ENCODE measurements around the gene OPCML.

The OPCML gene

GRCh38 chr11:132844956-132845696, 687.2 kb downstream of the OPCML start:
- Histone ChIP-seq H2AK5ac (ENCODE audit: low read depth, low read length) (no peak overlapping the region), H3K4me3 (ENCODE audit: low read length in 2 of 2) (no peak overlapping the region), H3K4me1 (ENCODE audit: control insufficient read depth in 2 of 2, insufficient read depth in 1 of 2, low read depth in 1 of 2, low read length in 2 of 2) (no peaks in the 10 kb centered on the region), H4K91ac (ENCODE audit: low read depth, low read length, poor library complexity) (no peak overlapping the region), H2AFZ (ENCODE audit: low read length) (no peak overlapping the region), H4K8ac (ENCODE audit: low read depth, low read length) (no peak overlapping the region), H3K9me3 (replicated peaks in 1 of 2; ENCODE audit: control insufficient read depth in 2 of 2, insufficient read depth in 1 of 2, low read depth in 1 of 2, low read length in 2 of 2) (no peaks in the 10 kb centered on the region), H3K27me3 (ENCODE audit: control insufficient read depth in 3 of 3, insufficient read depth in 3 of 3, low read depth in 1 of 3, low read length in 3 of 3) (no peaks in the 10 kb centered on the region), H2BK12ac (ENCODE audit: low read length) (no peak overlapping the region), H3K36me3 (replicated peaks in 1 of 2; ENCODE audit: control insufficient read depth in 2 of 2, insufficient read depth in 2 of 2, low read length in 2 of 2) (no peaks in the 10 kb centered on the region), H3K14ac (ENCODE audit: low read length) (no peak overlapping the region), H3K4me2 (ENCODE audit: insufficient read depth, low read length, poor library complexity, severe bottlenecking) (no peak overlapping the region), H3K79me1 (ENCODE audit: low read depth, low read length) (no peaks in the 10 kb centered on the region), H2BK120ac (ENCODE audit: low read depth, low read length) (no peak overlapping the region), H3K4ac (ENCODE audit: low read length) (no peak overlapping the region), H3K9ac (ENCODE audit: low read depth, low read length, poor library complexity) (no peak overlapping the region), H3K23ac (ENCODE audit: low read depth, low read length, poor library complexity) (no peak overlapping the region), H2BK15ac (ENCODE audit: low read length) (no peak overlapping the region), H3K18ac (ENCODE audit: low read length) (no peak overlapping the region), H2BK5ac (ENCODE audit: low read length) (no peak overlapping the region), H3K27ac (replicated peaks; ENCODE audit: low read length) (no peak overlapping the region)
- DNase-seq (ENCODE audit: low spot score), result no peak
- WGBS, 2 donors (ENCODE audit: extremely low coverage in 2 of 2, insufficient read length in 2 of 2, insufficient replicate concordance in 1 of 2), result no CpG with 5 or more reads among the region's 5 CpGs

GRCh38 chr11:132840660-132841059, 691.6 kb downstream of the OPCML start:
- no peak overlapping the region for H2BK120ac ChIP-seq (ENCODE audit: low read depth, low read length)
- no peak overlapping the region for H3K18ac ChIP-seq (ENCODE audit: low read length)
- H3K27me3 ChIP-seq (ENCODE audit: control insufficient read depth in 3 of 3, insufficient read depth in 3 of 3, low read depth in 1 of 3, low read length in 3 of 3), result no peaks in the 10 kb centered on the region
- no peak overlapping the region for H2BK12ac ChIP-seq (ENCODE audit: low read length)
- H2AK5ac ChIP-seq (ENCODE audit: low read depth, low read length), result no peak overlapping the region
- H3K23ac ChIP-seq (ENCODE audit: low read depth, low read length, poor library complexity), result no peak overlapping the region
- no peak overlapping the region for H2AFZ ChIP-seq (ENCODE audit: low read length)
- H4K91ac ChIP-seq (ENCODE audit: low read depth, low read length, poor library complexity), result no peak overlapping the region
- H3K4ac ChIP-seq (ENCODE audit: low read length), result no peak overlapping the region
- H4K8ac ChIP-seq (ENCODE audit: low read depth, low read length), result no peak overlapping the region
- H3K4me1 ChIP-seq (ENCODE audit: control insufficient read depth in 2 of 2, insufficient read depth in 1 of 2, low read depth in 1 of 2, low read length in 2 of 2), result no peaks in the 10 kb centered on the region
- WGBS, 2 donors (ENCODE audit: extremely low coverage in 2 of 2, insufficient read length in 2 of 2, insufficient replicate concordance in 1 of 2), result no CpG with 5 or more reads among the region's 12 CpGs
- H2BK15ac ChIP-seq (ENCODE audit: low read length), result no peak overlapping the region
- H2BK5ac ChIP-seq (ENCODE audit: low read length), result no peak overlapping the region
- DNase-seq (ENCODE audit: low spot score), result no peak
- no peak overlapping the region for H3K14ac ChIP-seq (ENCODE audit: low read length)
- no peaks in the 10 kb centered on the region for H3K36me3 ChIP-seq (replicated peaks in 1 of 2; ENCODE audit: control insufficient read depth in 2 of 2, insufficient read depth in 2 of 2, low read length in 2 of 2)
- H3K27ac ChIP-seq (replicated peaks; ENCODE audit: low read length), result no peak overlapping the region
- H3K9me3 ChIP-seq (replicated peaks in 1 of 2; ENCODE audit: control insufficient read depth in 2 of 2, insufficient read depth in 1 of 2, low read depth in 1 of 2, low read length in 2 of 2), result no peaks in the 10 kb centered on the region
- H3K4me3 ChIP-seq (ENCODE audit: low read length in 2 of 2), result no peak overlapping the region
- no peak overlapping the region for H3K4me2 ChIP-seq (ENCODE audit: insufficient read depth, low read length, poor library complexity, severe bottlenecking)
- H3K79me1 ChIP-seq (ENCODE audit: low read depth, low read length), result no peaks in the 10 kb centered on the region
- no peak overlapping the region for H3K9ac ChIP-seq (ENCODE audit: low read depth, low read length, poor library complexity)

DNA sequence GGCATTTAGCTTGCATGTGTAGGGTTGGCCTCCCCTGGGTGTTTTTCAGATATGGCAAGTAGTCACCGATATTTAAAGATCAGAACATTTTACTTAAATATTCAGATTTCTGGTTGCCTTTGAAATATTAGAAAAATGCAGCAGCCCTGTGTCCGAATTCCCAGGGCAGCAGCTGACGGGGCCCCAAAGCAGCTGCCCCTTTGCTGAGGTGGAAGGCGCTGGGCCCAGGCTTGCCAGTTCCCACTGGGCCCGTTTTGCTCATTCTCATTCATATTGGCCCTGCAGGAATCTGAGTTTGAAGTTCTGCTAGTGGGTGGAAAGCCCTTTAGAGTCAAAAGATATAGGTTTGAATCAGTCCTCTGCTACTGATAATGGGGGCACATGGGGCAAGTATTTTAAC, 692.1 kb downstream of the OPCML start:
- Histone ChIP-seq H3K4ac (ENCODE audit: low read length) (no peak overlapping the region), H3K27me3 (ENCODE audit: control insufficient read depth in 3 of 3, insufficient read depth in 3 of 3, low read depth in 1 of 3, low read length in 3 of 3) (no peaks in the 10 kb centered on the region), H2BK15ac (ENCODE audit: low read length) (no peak overlapping the region), H2BK120ac (ENCODE audit: low read depth, low read length) (no peak overlapping the region), H2BK12ac (ENCODE audit: low read length) (no peak overlapping the region), H2BK5ac (ENCODE audit: low read length) (no peak overlapping the region), H2AFZ (ENCODE audit: low read length) (peak overlapping the region; percentile 46), H3K36me3 (replicated peaks in 1 of 2; ENCODE audit: control insufficient read depth in 2 of 2, insufficient read depth in 2 of 2, low read length in 2 of 2) (no peaks in the 10 kb centered on the region), H3K79me1 (ENCODE audit: low read depth, low read length) (no peaks in the 10 kb centered on the region), H3K9me3 (replicated peaks in 1 of 2; ENCODE audit: control insufficient read depth in 2 of 2, insufficient read depth in 1 of 2, low read depth in 1 of 2, low read length in 2 of 2) (no peaks in the 10 kb centered on the region), H3K9ac (ENCODE audit: low read depth, low read length, poor library complexity) (no peak overlapping the region), H3K4me3 (ENCODE audit: low read length in 2 of 2) (no peak overlapping the region), H3K14ac (ENCODE audit: low read length) (no peak overlapping the region), H3K4me1 (ENCODE audit: control insufficient read depth in 2 of 2, insufficient read depth in 1 of 2, low read depth in 1 of 2, low read length in 2 of 2) (no peaks in the 10 kb centered on the region), H3K27ac (replicated peaks; ENCODE audit: low read length) (no peak overlapping the region), H2AK5ac (ENCODE audit: low read depth, low read length) (no peak overlapping the region), H4K8ac (ENCODE audit: low read depth, low read length) (no peak overlapping the region), H3K18ac (ENCODE audit: low read length) (no peak overlapping the region), H3K23ac (ENCODE audit: low read depth, low read length, poor library complexity) (no peak overlapping the region), H3K4me2 (ENCODE audit: insufficient read depth, low read length, poor library complexity, severe bottlenecking) (no peak overlapping the region), H4K91ac (ENCODE audit: low read depth, low read length, poor library complexity) (no peak overlapping the region)
- DNase-seq (ENCODE audit: low spot score), result no peak
- WGBS, 2 donors (ENCODE audit: extremely low coverage in 2 of 2, insufficient read length in 2 of 2, insufficient replicate concordance in 1 of 2), result no CpG with 5 or more reads among the region's 5 CpGs

GRCh38 chr11:132839236-132839945, 692.9 kb downstream of the OPCML start:
- Histone ChIP-seq H2BK120ac (ENCODE audit: low read depth, low read length) (no peak overlapping the region), H2AFZ (ENCODE audit: low read length) (peak overlapping the region; percentile 57), H3K4me3 (ENCODE audit: low read length in 2 of 2) (no peak overlapping the region), H2AK5ac (ENCODE audit: low read depth, low read length) (no peak overlapping the region), H3K79me1 (ENCODE audit: low read depth, low read length) (no peaks in the 10 kb centered on the region), H3K9ac (ENCODE audit: low read depth, low read length, poor library complexity) (no peak overlapping the region), H4K8ac (ENCODE audit: low read depth, low read length) (no peak overlapping the region), H3K14ac (ENCODE audit: low read length) (no peak overlapping the region), H3K36me3 (replicated peaks in 1 of 2; ENCODE audit: control insufficient read depth in 2 of 2, insufficient read depth in 2 of 2, low read length in 2 of 2) (no peaks in the 10 kb centered on the region), H3K27me3 (ENCODE audit: control insufficient read depth in 3 of 3, insufficient read depth in 3 of 3, low read depth in 1 of 3, low read length in 3 of 3) (no peaks in the 10 kb centered on the region), H3K23ac (ENCODE audit: low read depth, low read length, poor library complexity) (no peak overlapping the region), H3K27ac (replicated peaks; ENCODE audit: low read length) (no peak overlapping the region), H3K4ac (ENCODE audit: low read length) (no peak overlapping the region), H2BK5ac (ENCODE audit: low read length) (no peak overlapping the region), H4K91ac (ENCODE audit: low read depth, low read length, poor library complexity) (no peak overlapping the region), H3K4me1 (ENCODE audit: control insufficient read depth in 2 of 2, insufficient read depth in 1 of 2, low read depth in 1 of 2, low read length in 2 of 2) (no peaks in the 10 kb centered on the region), H2BK12ac (ENCODE audit: low read length) (no peak overlapping the region), H3K18ac (ENCODE audit: low read length) (no peak overlapping the region), H3K4me2 (ENCODE audit: insufficient read depth, low read length, poor library complexity, severe bottlenecking) (no peak overlapping the region), H3K9me3 (replicated peaks in 1 of 2; ENCODE audit: control insufficient read depth in 2 of 2, insufficient read depth in 1 of 2, low read depth in 1 of 2, low read length in 2 of 2) (no peaks in the 10 kb centered on the region), H2BK15ac (ENCODE audit: low read length) (no peak overlapping the region)
- no CpG with 5 or more reads among the region's 18 CpGs for WGBS, 2 donors (ENCODE audit: extremely low coverage in 2 of 2, insufficient read length in 2 of 2, insufficient replicate concordance in 1 of 2)
- no peak for DNase-seq (ENCODE audit: low spot score)
